8988T (cell line): Measurements from ENCODE around the gene EIF2B5.
A peak's percentile ranks its signal among the peaks of the same experiment; 100 is the strongest.
"Not testable (repeated sequence)": the region's sequence is repeated elsewhere in the genome, so short reads cannot be mapped to it uniquely, and the experiment has no call there.

Experiments
- DNase-seq: peaks from one replicate; pipeline ENCODE4 v3.0.0; 2011

EIF2B5 gene

GRCh38 chr3:184148076-184148475 is 12.9 kb downstream of the EIF2B5 start:
- no peak for DNase-seq

GRCh38 chr3:184149123-184149522 is 14.0 kb downstream of the EIF2B5 start:
- DNase-seq = no peak

DNA sequence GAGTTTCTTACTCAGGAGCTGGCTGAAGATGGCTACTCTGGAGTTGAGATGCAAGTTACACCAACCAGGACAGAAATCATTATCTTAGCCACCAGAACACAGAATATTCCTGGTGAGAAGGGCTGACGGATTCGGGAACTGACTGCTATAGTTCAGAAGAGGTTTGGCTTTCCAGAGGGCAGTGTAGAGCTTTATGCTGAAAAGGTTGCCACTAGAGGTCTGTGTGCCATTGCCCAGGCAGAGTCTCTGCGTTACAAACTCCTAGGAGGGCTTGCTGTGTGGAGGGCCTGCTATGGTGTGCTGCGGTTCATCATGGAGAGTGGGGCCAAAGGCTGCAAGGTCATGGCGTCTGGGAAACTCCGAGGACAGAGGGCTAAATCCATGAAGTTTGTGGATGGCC is 14.6 kb downstream of the EIF2B5 start:
- DNase-seq = not testable (repeated sequence)

DNA sequence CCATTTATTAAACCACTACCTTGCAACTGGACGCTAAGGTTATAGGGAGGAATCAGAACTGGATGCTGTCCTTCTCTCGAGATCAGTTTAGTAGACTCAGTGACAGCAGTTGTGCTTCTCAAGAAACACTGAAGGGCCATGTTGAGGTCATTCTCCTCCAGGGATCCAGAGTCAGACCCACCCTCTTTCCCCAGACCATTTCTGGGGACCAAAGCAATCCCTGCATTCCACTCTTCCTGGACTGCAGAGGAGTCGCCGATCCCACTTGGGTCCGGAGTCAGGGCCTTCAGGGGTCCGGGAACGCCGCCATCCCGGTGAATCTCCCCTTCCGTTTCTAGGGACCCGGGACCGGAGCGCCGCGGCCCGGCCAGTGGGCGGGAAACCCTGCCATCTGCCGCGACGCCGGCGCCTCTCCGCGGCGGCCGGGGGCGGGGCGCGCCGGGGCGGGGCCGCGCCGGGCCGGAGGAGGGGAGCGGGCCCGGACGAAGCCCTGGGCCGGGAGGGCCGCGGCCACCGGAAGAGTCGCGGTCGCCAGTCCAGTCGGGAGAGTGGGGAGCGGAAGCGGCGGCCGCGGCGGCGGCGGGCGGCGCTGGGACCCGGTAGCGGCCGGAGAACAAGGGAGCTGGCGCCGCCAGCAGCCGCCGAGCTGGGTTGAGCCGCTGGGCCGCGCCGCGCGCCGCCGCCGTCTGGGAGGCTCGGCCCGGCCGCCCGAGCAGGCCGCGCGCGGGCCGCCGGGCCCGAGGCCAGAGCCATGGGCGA is 19.9 kb downstream of the EIF2B5 start, which contains the start of gene DVL3:
Gene DVL3, plus strand, starts transcription at position 493 of the 759 bp plus-strand sequence. Its CDS starts 259 bp downstream, at position 752.
- peak; percentile 92 for DNase-seq

GRCh38 chr3:184155644-184156521 is 20.7 kb downstream of the EIF2B5 start:
- DNase-seq = peak; percentile 58

GRCh38 chr3:184156522-184156955 is 21.4 kb downstream of the EIF2B5 start:
- peak; percentile 49 for DNase-seq

DNA sequence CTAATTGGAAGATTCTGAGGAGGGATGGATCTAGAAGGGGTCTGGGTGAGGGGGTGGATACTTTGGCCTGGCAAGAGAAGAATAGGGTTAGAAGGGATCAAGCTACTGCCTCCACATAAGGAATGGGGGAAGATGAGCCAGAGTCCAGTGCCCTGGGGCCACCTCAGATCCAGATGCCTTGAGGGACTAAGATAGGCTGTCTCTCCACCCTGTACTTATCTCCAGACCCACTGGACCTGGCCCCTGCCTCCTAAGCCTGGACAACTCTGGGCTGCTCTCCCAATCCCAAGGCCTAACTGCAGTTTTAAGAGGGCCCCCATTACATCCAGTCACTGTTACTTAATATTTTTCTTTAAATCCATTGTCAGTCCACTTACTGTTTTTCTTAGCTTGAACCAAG is 22.0 kb downstream of the EIF2B5 start:
- DNase-seq = peak; percentile 13

GRCh38 chr3:184158404-184158803 is 23.2 kb downstream of the EIF2B5 start:
- DNase-seq = no peak

DNA sequence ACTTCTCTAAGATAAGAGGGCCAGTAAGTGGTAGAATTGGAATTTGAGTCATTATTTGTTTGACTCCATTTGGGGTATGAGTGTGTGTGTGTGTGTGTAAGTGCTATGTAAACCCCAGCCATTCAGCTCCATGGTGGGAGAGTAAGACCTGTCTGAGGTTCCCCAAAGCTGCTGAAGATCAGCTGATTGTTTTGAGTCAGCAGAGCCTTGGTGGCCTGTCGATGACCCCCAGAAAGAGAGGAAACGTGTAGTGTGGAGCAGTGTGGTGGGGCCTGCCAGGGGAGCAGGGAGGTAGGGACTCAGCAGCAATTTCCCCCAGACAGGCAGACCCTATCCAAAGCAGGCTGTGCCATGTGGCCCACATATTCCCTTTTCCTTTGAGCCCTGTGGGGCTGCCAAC is 25.3 kb downstream of the EIF2B5 start:
- no peak for DNase-seq

DNA sequence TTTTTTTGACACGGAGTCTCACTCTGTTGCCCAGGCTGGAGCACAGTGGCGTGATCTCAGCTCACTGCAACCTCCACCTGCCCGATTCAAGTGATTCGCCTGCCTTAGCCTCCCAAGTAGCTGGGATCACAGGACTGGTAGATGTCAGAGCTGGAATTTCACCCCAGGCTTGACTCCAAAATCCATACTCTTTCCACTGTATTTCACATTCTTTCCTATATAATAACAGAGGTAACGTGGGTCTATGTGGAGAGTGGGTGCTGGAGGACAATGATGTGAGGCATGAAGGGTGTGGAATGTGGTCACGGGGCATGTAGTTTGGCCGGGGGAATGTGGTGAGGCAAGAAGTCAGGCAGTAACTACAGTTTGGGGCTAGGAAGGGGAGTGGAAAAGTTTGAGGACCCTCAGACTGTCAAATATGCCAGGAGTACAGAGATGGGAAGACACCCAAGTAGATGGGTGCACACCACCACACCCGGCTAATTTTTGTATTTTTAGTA is 27.5 kb downstream of the EIF2B5 start:
- not testable (repeated sequence) for DNase-seq

GRCh38 chr3:184164648-184165330 is 29.6 kb downstream of the EIF2B5 start:
- no peak for DNase-seq

- DNase-seq = no peak
Observed at GRCh38 chr3:184165543-184165942, 30.4 kb downstream of the EIF2B5 start.

DNA sequence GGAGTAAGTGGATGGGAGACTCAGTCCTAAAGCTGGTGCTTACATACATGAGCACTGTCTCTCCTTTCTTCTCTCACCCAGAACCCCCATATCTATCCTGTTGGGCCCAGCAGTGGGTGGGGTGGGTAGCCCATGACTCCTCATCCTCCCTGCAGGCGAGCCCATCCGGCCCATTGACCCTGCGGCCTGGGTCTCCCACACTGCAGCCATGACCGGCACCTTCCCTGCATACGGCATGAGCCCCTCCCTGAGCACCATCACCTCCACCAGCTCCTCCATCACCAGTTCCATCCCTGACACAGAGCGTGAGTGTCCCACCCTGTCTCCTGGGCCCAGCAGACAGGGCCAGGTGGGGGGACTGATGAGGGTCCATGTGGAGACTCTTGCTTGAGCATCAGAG is 31.5 kb downstream of the EIF2B5 start:
- no peak for DNase-seq

GRCh38 chr3:184167786-184168185 is 32.6 kb downstream of the EIF2B5 start:
- DNase-seq = no peak

GRCh38 chr3:184168363-184169120 is 33.4 kb downstream of the EIF2B5 start:
- no peak for DNase-seq

DNA sequence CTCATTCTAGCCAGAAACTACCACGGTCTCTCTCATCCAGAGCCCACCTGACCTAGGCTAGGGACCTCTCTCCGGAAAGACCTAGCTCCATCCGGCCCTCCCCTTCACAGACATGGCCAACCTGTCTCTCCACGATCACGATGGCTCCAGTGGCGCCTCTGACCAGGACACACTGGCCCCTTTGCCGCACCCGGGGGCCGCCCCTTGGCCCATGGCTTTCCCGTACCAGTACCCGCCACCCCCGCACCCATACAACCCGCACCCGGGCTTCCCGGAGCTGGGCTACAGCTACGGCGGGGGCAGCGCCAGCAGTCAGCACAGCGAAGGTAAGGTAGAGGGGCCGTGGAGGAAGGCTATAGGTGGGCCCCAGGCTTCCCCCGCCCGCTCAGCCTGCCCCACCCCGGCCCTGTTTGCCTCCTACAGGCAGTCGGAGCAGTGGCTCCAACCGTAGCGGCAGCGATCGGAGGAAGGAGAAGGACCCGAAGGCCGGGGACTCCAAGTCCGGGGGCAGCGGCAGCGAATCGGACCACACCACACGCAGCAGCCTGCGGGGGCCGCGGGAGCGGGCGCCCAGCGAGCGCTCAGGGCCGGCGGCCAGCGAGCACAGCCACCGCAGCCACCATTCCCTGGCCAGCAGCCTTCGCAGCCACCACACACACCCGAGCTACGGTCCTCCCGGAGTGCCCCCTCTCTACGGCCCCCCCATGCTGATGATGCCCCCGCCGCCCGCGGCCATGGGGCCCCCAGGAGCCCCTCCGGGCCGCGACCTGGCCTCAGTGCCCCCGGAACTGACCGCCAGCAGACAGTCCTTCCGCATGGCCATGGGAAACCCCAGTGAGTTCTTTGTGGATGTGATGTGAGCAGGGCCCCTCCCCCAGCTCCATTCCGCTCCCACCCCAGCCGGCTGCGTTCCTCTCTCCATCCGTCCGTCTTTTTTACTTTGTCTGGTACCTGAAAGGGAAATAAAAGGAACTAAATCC is 35.0 kb downstream of the EIF2B5 start:
- no peak for DNase-seq

GRCh38 chr3:184171562-184171961 is 36.4 kb downstream of the EIF2B5 start:
- no peak for DNase-seq

- DNase-seq = no peak
Observed at GRCh38 chr3:184172681-184173373, 37.7 kb downstream of the EIF2B5 start.

- no peak for DNase-seq
Observed at GRCh38 chr3:184173374-184173722, 38.2 kb downstream of the EIF2B5 start.

- DNase-seq = no peak
Observed at GRCh38 chr3:184174284-184174645, 39.1 kb downstream of the EIF2B5 start.
